ENCODE measurements around the gene PAQR6.

PAQR6 gene

DNA sequence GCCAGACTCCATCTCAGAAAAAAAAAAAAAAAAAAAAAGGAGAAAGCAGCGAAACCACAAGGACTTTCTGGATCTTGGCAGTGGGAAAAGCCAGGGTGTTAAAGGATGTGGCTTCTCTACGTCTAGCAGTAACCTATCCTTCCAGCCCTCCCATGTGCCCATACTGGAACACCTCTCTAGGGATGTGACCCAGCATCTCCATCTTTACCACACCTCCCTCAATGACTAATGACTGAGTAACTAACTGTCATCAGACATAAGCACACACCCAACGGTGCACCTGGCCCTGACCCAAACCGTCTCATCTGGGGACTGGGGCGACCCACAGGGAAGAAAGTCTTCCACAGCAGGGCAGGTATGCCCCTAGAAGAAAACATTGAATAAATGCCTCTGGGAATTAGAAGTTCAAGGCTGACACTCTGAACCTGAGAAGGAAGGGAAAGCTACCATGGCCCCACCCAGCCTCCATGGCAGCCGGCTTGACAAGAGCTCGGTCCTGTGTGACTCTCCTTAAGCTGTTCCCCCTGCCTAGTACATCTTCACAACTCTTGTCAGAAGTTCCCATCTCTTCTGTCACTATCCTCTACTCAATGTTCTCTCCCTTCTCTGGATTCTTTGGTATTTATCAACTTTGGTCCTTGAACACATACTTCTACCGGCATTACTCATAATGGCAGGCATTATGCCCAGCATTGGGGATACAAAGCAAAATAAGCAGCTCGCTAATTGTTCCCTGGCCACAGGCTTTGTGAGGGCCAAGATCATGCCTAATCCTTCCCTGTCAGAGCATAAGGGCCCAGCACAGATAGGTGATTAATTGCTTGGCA lies 14.8 kb upstream of the PAQR6 start:
- no peak for DNase-seq

DNA sequence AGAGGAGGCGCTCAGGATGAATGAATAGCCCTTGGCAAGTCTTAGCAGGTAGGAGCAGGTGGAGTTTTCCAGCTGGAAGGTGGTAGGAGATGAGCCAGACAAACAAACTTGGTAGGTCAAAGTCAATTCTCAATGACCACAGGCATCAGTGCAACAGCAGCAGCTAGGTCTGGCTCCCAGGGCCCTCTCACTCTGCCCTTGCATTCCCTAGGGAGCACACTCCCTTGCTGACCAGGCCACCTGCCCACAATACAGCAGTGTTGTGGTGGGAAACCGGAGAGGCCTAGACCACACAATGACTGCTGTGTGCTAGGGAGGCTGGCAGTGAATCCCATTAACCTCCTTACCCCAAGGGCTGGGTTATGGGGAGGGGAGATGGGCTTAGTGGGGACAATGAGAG lies 13.0 kb upstream of the PAQR6 start:
- DNase-seq, result no peak

DNA sequence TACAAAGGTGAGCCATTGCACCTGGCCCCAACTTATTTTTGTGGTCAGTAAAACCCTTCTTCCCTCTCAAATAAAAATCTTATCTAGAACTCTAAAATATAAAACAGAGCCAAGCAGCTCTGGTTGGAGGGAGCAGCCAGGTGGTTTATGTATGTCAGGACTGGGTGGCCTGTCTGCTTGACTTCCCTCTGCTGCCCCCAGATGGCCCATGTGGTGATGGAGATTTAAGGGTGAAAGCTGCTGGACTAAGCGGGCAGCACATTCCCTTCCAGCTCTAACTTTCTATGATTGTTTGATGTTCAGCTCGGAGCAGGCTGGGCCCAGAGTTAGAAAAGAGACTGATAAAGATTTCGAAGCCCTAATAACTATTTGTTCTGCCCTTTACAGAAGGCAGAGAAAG lies 11.9 kb upstream of the PAQR6 start:
- no peak for DNase-seq

DNA sequence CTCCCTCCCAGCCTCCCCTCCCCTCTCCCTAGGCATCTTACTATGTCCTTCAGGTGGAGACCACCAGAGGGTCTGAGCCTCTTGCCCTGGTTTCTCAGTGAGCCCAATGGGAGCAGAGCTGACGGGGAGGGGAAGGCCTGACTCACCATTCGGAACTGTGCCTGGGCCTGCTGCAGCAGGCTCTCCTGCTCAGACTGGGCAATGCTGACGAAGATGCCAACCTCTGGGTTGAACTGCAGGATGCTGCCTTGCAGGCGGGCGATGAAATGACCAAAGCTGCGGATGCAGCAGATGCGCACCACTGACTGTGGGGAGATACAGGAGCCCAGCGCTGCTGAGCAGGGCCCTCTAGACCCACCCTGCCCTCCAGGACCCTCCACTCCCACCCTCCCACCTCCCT lies 11.0 kb upstream of the PAQR6 start:
- no peak for DNase-seq

DNA sequence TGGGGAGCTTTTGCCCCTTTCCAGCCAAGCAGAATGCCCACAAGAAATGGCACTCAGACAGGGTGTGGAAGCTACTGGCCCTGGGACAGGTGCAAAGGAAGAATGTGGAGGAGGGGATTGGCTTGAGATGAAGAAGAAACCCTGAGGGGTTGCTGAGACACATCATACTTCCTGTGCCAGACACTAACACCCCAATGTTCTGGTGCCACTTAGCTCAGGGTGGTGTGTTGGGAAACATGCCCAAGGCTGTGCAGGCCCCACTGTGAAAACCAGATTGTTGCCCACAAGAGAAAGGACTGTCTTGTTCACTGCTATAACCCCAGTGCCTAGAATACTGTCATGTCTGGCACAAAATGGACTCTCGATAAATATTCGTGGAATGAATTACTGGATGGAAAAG lies 9.9 kb upstream of the PAQR6 start:
- DNase-seq, result no peak

DNA sequence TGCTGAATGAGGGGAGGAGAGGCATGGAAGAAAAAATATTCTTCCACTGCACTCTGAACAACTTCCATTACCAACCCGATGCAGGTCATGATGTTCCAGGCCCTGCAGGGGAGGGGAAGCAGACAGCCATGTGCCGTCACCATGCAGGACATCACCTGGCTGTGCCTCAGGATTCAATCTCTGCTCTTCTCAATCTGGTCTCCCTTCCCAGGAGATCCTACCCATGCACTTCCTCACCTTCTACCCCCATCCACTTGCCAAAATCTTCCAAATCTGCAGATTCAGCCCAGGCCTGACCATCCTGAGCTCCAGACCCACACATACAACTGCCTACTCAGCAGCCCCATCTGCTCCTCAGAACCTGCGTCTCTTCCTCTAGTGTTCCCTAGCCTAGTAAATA lies 5.8 kb upstream of the PAQR6 start:
- no peak for DNase-seq

DNA sequence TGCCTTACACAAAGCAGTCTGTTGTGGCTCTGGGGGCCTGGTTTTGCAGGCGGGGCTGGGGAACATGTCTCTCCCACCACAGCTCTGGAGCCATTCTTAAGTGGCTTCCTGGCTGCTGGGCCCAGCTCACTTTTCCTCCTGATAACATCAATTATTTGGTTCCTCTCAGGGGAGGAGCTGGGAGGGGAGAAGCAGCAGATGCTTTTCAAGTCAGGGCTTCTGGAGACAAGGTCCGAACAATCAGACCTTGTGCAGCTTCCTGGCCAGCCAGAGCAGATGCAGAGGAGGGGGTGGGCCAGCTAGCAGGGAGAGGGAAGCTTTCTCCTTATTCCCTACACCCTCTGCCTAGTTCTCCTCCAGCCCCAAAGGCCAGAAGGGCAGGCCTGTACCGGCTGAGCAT lies 3.7 kb upstream of the PAQR6 start:
- DNase-seq, result no peak

DNA sequence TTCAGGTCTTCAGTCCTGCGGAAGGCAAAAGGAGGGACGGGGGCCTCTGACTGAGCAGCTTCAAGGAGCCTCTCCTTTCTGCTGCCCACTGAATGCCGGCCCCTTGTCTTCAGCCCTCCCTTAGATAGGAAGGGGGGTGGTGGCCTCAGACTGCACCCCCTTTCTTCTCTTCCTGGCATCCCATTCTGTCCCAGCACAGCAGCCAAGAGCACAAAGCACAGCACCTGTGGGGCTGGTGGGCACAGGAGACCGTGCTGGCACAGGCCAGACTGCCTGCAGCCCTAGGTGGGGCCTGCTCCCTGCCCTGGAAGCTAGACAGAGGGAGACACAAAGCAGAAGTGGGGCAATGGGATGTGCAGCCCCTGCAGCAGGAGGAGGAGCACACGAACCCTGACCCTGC lies 1.7 kb upstream of the PAQR6 start:
- no peak for DNase-seq

DNA sequence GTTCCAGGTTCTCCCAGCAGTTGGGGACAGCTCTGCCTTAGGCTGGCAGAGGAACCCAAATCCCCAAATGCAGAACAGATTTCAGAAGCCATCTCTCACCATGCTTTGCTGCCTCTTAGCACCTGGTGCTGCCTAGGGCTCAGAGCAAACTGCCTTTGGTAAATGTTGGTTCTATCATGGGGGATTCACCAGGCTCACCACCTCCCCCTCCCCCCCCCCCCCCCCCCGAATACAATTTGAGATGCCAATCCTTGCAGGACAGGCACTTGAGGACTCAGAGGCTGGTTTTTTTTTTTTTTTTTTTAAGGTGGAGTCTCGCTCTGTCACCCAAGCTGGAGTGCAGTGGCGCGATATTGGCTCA lies 447 bp upstream of the PAQR6 start:
- DNase-seq, result no peak

DNA sequence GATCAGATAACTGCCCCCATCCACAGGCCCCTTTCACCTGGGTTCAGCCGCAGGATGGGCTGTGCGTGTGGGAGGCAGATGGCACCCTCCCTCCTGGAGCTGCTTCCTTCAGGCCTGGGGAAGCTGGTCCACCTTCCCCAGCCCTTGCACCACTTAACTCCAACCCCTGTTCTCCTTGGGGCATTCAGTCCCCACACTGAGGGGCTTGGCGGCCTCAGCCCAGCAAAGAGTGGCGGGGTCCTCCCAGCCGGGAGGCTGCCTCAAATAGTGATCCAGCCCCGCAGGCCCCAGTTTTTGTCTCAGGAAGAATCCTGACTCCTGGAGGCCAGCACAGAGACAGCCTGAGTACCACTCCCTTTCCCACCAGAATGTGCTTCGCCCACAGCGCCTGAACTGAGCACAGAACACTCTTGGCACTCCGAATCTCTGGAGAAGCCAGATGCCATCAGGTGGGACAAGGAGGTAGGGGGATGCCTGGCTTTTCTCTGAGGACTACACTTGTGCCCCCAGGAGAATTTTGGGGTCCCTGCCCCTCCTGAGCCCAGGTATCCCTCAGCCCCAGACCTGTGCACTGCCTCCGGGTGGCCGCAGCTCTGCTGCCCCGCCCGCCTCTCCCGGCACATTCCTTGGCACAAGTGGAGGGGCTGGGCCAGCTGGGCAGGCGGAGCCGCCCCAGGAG lies 936 bp downstream of the PAQR6 start:
- DNase-seq, result no peak

DNA sequence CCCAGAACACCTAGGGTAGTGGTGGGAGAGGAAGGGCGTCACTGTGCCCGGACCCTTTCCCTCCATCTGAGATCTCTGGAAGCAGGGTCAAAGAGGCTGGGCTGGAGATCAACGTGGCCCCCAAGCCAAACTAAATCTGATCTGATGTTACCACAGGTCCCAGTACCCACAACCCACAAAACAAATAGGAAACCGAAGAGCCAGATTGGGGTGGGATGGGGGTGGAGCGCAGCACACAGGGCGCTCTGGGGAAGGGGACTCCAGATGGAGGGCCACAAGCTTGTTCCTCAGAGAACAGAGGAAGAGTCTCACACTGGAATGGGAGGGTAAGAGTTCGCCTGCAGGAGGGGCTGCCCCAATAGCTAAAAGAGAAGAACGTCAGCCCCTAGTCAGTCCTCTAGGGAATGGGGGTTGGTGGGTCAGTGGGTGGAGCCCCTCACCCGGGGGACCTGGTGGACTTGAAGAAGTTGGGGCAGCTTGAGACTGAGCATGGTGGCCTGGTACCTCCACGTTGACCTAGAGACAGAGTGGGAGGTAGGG lies 1.5 kb downstream of the PAQR6 start:
- no peak for DNase-seq

DNA sequence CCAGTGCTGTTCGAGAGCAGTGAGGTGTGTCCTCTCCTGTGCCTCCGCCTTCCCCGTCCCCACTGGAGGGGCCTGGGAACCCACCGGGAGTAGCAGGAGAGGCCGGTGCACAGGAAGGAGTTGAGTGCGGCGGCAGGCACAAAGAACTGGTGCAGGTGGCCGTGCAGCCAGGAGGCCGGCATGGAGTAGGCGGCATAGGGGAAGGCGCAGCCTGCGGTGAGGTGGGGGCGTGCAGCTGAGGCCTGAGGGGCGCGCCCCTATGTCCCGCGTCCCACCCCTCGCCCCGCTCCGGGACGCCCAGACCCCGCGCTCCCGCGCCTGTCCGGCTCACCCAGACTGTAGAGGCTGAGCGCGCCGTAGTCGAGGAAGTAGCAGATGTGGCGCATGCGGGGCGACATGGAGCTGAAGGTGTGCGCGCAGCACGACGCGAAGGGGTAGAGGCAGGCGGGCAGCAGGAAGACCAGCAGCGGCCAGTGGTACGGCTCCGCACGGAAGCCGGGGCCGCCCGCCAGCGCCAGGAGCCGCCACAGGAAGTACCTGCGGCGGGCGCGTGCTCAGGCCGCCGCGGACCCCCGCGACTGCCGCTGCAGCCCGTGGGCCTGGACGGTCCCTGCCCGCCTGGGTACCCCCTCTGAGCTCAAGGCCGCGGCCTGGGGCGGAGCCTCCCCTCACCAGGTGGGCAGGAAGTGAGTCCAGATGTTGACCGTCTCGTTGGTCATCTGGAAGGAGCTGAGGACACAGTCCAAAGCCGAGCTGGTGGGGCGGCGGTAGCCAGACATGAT lies 2.2 kb downstream of the PAQR6 start:
- peak; percentile 37 to 47 for DNase-seq

DNA sequence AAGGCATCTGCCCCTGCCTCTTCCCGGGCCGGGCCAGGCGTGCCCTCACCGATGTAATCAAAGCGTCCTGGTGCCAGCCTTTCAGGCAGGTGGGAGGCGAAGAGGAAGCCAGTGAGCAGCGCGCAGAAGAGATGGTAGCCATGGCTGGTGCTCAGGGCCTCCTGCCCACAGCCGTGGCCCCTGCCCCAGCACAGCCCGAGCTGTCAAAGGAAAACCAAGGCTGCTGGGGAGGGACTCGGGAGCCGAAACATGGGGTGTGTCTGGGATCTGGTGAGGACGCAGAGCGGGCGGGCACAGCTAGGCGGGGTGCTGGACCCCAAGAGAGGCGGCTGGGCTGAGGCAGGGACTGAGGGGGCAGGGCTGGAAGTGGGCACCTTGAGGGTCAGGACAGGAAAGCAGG lies 3.1 kb downstream of the PAQR6 start:
- no peak for DNase-seq

DNA sequence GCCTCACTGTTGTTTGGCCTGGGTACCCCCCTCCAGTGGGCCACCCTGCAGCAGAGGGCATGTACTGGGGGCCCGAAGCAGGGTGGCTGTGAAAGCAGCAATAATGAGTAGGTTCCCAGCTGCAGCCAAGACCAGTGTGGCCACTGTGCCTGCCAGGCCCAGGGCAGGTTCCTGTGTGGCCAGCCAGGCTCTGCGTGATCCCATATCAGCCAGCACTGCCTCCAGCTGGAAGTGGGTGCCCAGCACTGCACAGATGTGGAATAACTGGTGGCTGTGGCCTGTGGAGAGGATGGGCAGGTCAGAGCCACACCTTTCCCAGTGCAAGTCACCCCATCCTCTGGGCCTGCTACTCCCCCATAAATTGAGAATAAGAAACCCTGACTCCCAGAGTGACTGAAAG lies 3.7 kb downstream of the PAQR6 start:
- DNase-seq, result no peak

DNA sequence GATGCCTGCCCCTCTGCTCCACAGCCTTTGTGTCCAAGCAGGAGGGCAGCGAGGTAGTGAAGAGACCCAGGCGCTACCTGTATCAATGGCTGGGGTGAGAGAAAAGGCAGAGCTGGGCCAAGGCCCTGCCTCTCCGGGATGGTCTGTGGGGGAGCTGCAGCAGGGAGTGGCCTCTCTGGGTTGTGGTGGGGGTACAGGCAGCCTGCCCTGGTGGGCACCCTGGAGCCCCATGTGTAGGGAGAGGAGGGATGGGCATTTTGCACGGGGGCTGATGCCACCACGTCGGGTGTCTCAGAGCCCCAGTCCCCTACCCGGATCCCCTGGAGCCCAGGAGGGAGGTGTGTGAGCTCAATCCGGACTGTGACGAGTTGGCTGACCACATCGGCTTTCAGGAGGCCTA lies 5.1 kb downstream of the PAQR6 start:
- DNase-seq, result no peak

DNA sequence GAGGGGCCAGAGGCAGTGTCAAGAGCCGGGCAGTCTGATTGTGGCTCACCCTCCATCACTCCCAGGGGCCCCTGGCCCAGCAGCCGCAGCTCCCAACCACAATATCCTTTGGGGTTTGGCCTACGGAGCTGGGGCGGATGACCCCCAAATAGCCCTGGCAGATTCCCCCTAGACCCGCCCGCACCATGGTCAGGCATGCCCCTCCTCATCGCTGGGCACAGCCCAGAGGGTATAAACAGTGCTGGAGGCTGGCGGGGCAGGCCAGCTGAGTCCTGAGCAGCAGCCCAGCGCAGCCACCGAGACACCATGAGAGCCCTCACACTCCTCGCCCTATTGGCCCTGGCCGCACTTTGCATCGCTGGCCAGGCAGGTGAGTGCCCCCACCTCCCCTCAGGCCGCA lies 5.9 kb downstream of the PAQR6 start, which contains the start of gene BGLAP:
TSS of gene BGLAP (plus strand) at position 259 of the 400 bp plus-strand sequence. CDS start at position 307, 48 bp downstream.
- no peak for DNase-seq

DNA sequence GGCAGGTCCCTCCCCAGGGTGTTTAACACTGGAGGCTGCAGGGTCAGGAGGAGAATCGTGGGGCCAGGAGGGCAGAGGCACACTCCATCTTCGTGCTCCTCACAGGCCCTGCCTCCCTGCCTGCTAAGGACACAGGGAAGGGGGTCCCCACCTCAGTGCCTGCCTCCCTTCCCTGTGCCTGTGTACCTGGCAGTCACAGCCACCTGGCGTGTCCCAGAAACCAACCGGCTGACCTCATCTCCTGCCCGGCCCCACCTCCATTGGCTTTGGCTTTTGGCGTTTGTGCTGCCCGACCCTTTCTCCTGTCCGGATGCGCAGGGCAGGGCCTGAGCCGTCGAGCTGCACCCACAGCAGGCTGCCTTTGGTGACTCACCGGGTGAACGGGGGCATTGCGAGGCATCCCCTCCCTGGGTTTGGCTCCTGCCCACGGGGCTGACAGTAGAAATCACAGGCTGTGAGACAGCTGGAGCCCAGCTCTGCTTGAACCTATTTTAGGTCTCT lies 6.5 kb downstream of the PAQR6 start:
- no peak for DNase-seq

DNA sequence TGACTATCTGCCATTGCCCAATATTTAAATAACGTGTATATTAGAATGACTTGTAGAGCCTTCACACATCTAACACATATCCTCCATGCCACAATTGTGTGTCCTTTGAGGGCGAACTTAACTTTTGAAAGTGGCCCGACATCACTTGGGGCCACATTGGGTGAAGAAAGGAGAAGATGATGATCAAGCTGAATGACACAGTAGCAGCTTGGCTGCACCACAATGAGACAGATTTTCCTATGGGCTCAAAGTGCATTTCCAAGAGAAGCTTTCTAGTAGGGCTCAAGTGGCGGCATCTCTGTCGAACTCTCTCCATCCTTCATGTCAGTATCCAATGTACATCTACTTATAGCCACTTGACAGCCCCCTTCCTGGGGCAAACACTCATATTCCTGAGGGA lies 9.6 kb downstream of the PAQR6 start:
- no peak for DNase-seq

DNA sequence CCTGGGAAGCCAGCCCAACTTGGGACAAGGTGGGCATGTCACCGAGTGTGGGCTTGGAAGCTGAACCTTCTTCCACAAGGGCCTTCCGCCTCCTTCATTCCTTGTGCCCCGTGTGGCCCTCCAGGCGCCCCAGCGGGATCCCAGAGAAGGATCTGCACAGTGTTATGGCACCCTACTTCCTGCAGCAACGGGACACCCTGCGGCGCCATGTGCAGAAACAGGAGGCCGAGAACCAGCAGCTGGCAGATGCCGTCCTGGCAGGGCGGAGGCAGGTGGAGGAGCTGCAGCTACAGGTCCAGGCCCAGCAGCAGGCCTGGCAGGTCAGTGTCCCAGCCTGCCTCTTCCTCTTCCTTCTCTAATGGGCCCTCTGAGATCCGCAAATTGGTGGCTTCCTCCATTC lies 11.7 kb downstream of the PAQR6 start:
- no peak for DNase-seq

DNA sequence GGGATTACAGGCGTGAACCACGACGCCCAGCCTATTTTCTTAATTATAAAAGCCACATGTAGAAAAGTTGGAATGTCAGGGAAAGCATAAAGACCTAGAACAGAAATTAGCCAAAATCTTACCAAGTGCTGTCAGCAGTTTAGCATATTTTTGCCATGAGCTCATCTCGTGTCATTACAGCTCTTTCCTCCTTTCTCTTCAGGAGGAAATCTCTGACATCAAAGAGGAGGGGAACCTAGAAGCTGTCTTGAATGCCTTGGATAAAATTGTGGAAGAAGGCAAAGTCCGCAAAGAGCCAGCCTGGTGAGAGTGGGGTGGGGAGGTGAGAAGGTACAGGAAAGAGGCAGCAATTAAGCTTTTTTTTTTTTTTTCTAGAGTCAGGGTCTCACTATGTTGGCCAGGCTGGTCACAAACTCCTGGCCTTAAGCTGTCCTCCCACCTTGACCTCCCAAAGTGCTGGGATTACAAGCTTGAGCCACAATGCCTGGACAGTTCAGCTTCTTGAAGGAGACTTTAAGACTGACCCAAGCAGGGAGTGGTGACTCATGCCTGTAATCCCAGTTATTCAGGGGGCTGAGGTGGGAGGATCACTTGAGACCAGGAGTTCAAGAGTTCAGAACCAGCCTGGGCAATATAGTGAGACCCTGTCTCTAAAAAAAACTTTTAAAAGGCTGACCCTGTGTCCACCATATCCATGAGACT lies 14.3 kb downstream of the PAQR6 start:
- no peak for DNase-seq

DNA sequence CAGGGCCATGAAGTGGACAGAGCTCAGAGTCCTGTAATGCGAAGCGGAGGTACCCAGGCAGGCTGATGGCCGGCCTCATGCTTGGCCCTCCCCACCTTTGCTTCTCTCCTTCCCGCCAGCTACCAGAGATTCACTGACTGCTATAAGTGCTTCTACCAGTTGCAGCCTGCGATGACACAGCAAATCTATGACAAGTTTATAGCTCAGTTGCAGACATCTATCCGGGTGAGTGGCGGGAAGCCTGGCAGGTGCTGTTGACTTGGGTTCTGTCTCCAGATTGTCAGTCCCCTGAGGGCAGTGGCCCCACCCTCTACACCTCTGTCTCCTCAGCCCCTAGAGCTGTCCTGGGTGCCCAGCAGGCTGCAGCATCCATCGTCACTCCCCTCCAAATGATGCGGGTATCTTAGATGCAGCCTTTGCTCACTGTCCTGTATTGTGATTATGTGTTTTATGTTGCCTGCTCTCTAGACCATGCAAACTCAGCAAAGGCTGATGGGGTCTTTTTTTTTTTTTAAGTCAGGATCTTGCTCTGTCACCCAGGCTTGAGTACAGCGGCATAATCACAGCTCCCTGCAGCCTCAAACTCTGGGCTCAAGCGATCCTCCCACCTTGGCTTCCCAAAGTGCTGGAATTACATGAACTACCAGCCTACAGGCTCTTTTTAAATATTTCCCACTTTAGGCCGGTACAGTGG lies 15.5 kb downstream of the PAQR6 start:
- DNase-seq, result no peak

DNA sequence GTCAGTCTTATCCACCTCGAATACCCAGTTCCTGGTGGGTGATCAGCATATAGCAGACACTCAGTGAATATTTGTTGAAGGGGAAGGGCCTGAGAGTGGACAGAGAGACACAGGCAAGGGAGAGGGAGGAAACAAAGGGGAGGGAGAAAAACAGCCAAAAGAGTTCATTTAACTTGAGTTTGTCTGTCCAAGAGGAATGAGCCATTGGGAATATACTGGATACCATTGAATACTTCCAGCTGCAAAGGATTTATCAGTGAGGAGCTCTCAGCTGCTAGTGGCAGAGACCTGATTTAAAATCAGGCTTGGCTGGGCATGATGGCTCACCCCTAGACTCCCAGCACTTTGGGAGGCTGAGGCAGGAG lies 17.4 kb downstream of the PAQR6 start:
- DNase-seq, result no peak

Measured in activated CD4-positive, alpha-beta T cell treated with anti-CD3 and anti-CD28 coated beads, Interleukin-2, amount 50 U/mL, for 48 hours (primary cell).